NK-92 (cell line): ENCODE data around the gene GMFB.

Source experiments
- DNase-seq: peaks from one replicate; lab custom pipeline; 2025; ENCODE audit not compliant: unreplicated experiment; lab: John Stamatoyannopoulos, UW

Gene GMFB

GRCh38 chr14:54428527-54428926 lies 60.3 kb downstream of the GMFB start:
- no peak for DNase-seq

GRCh38 chr14:54427871-54428270 lies 60.9 kb downstream of the GMFB start:
- DNase-seq = no peak

GRCh38 chr14:54425537-54426274 lies 63.1 kb downstream of the GMFB start:
- DNase-seq = no peak

- DNase-seq = no peak
Observed at GRCh38 chr14:54425068-54425467, 63.7 kb downstream of the GMFB start.
